ENCODE results near the gene NFATC1.

Gene NFATC1

DNA sequence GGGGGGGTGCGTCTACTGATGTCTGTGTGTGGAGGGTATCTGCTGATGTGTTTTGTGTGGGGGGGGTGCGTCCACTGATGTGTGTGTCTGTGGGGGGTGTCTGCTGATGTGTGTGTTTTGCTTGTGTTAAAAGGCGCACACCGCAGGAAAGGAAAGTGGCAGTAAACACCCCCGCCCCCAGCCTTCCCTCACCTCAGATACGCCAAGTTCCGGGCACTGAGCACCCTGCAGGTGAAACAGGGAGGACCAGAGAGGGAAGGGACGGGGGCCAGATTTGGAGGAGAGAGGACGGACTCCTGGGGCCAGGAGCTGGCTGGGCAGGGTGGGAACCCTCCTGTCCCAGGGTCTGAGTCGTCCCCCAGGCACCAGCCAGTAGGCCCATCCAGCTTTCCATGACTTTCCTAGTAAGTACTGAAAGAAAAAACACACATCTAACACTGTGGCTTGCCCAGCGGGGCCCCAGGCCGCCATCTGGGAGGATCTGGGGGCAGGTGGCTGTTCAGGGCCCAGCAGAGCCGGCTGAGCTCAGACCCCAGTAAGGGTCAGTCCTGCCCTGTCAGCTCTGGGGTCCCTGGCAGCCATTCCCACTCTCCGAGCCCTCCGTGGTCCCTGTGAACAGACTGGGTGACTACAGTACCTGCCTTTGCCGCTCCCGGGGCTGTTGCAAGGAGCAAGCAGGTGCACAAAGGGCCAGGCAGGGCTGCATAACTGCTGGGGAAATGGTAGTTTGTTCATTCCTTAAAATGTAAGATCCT lies 126.9 kb downstream of the NFATC1 start:
- Histone ChIP-seq H3K9me3 (ENCODE audit: control insufficient read depth, low read length) (no peaks in the 10 kb centered on the region), H3K36me3 (ENCODE audit: control insufficient read depth, insufficient read depth, low read length) (peaks cover 11% of the 10 kb centered on the region), H3K4me3 (ENCODE audit: extremely low read depth, insufficient read depth, low read length, poor library complexity, severe bottlenecking) (no peak overlapping the region), H3K27ac (ENCODE audit: low read depth, low read length, severe bottlenecking) (no peak overlapping the region), H3K4me1 (ENCODE audit: control insufficient read depth, insufficient read depth, low read length, poor library complexity, severe bottlenecking) (peaks cover 4% of the 10 kb centered on the region)
- WGBS, 2 experiments (ENCODE audit: insufficient coverage in 2 of 2): 85 to 96% methylated on average over 10 to 13 of the region's 17 CpGs

- Histone ChIP-seq H3K36me3 (ENCODE audit: control insufficient read depth, insufficient read depth, low read length) (peaks cover 13% of the 10 kb centered on the region), H3K4me1 (ENCODE audit: control insufficient read depth, insufficient read depth, low read length, poor library complexity, severe bottlenecking) (peaks cover 4% of the 10 kb centered on the region), H3K4me3 (ENCODE audit: extremely low read depth, insufficient read depth, low read length, poor library complexity, severe bottlenecking) (no peak overlapping the region), H3K9me3 (ENCODE audit: control insufficient read depth, low read length) (no peaks in the 10 kb centered on the region), H3K27ac (ENCODE audit: low read depth, low read length, severe bottlenecking) (no peak overlapping the region)
- 90 to 98% methylated on average over 7 to 8 of the region's 11 CpGs for WGBS, 2 experiments (ENCODE audit: insufficient coverage in 2 of 2)
Measured at GRCh38 chr18:79523206-79523735, 127.5 kb downstream of the NFATC1 start.

DNA sequence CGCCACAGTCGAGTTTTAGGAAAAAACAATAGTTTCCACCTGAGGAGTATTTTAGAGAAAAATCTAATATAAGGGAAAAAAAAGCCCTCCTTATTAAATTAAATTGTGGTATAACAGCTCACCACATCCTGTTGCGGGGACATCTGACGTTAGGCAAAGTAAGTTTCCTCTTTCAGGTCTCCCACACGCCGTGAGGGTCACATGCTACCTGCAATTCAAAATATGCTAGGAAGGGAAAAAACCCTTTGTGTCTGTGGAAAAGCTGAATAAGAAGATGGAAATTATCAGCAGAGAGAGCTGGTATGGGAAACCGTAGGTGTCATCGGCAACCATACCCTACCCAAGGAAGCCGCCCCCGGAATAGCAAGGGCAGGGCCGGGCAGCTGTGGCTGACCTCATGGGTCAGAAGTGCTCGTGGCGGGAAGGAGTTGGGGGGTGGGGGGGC lies 128.0 kb downstream of the NFATC1 start:
- peaks cover 4% of the 10 kb centered on the region for H3K4me1 ChIP-seq (ENCODE audit: control insufficient read depth, insufficient read depth, low read length, poor library complexity, severe bottlenecking)
- H3K9me3 ChIP-seq (ENCODE audit: control insufficient read depth, low read length): no peaks in the 10 kb centered on the region
- H3K36me3 ChIP-seq (ENCODE audit: control insufficient read depth, insufficient read depth, low read length): peaks cover 13% of the 10 kb centered on the region
- H3K27ac ChIP-seq (ENCODE audit: low read depth, low read length, severe bottlenecking): no peak overlapping the region
- no peak overlapping the region for H3K4me3 ChIP-seq (ENCODE audit: extremely low read depth, insufficient read depth, low read length, poor library complexity, severe bottlenecking)
- 81 to 97% methylated on average over 7 to 8 of the region's 13 CpGs for WGBS, 2 experiments (ENCODE audit: insufficient coverage in 2 of 2)

DNA sequence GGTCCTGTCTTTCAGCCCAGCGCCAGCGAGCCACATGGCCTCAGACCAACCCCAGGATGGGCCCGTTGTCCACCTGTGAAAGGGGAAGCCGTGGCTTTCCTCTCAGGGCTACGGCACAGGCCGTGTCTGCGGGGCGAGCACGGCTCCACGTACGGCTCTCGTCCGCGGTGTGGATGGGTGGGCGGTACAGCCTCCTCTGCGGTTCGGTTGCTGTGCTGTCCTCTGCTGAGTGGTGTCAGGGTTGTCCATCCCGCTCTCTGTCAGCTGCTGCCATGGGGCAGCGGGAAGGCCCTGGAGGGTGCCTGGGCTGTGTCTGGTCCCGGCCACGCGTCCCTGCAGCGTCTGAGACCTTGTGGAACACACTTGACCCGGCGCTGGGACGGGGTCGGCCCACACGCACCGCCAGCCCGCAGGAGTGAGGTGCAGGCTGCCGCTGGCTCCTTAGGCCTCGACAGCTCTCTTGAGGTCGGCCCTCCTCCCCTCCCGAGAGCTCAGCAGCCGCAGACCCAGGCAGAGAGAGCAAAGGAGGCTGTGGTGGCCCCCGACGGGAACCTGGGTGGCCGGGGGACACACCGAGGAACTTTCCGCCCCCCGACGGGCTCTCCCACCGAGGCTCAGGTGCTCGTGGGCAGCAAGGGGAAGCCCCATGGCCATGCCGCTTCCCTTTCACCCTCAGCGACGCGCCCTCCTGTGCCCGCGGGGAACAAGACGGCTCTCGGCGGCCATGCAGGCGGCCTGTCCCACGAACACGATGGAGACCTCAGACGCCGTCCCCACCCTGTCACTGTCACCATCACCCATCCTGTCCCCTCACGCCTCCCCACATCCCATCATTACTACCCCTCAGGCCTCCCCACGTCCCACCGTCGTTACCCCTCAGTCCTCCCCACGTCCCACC lies 128.7 kb downstream of the NFATC1 start:
- H3K9me3 ChIP-seq (ENCODE audit: control insufficient read depth, low read length): no peaks in the 10 kb centered on the region

DNA sequence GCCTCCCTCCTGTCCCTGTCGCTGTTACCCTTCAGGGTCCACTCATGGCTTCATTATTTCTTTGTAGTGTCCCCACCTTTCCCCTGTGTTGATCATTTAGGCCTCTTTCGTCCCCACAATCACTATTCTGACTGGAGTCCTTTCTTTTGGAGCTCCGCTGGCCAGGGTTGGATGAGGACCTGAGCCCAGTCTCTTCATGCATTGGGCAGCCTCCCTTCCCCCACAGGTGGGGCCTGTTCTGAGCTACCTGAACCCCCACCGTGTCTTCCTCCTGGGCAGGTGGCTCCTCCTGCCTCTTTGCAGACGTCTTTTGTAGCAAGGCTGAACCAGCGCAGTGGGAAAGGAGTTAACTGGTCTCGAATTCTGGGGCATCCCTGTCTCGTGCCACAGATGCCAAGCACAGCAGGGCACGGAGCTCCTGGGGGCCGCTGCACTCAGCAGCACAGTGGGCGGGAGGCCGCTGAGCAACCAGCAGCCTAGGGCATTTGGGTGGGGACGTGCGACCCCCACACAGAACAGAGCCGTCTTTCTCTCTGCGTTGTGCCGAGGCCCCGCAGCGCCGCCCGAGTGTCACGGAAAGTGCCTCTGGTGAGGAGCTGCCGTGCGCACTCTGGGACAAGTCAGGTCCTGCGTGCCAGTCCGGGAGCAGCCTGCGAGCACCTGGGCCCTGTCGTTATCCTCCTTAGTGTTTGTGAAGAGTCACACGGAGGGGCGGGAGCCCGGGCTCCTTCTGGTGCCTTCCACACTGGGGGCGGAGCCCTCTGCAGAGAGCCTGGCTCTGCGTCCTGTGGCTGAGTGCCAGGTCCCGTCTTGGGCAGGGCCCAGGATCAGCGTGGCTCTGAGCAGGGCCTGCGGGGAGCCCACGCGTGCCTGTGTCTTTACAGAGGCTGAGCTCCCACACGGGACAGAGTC lies 130.1 kb downstream of the NFATC1 start:
- H3K9me3 ChIP-seq (ENCODE audit: control insufficient read depth, low read length): no peaks in the 10 kb centered on the region
- WGBS, 2 experiments (ENCODE audit: insufficient coverage in 2 of 2): 86 to 88% methylated on average over 38 to 39 of the region's 39 CpGs
- H3K27ac ChIP-seq (ENCODE audit: low read depth, low read length, severe bottlenecking): no peak overlapping the region
- peaks cover 4% of the 10 kb centered on the region for H3K4me1 ChIP-seq (ENCODE audit: control insufficient read depth, insufficient read depth, low read length, poor library complexity, severe bottlenecking)
- peaks cover 25% of the 10 kb centered on the region for H3K36me3 ChIP-seq (ENCODE audit: control insufficient read depth, insufficient read depth, low read length)
- no peak overlapping the region for H3K4me3 ChIP-seq (ENCODE audit: extremely low read depth, insufficient read depth, low read length, poor library complexity, severe bottlenecking)

More for the DNA sequence above, 128.7 kb downstream of the NFATC1 start:
- peaks cover 19% of the 10 kb centered on the region for H3K36me3 ChIP-seq (ENCODE audit: control insufficient read depth, insufficient read depth, low read length)
- 94 to 97% methylated on average over 58 of the region's 63 CpGs for WGBS, 2 experiments (ENCODE audit: insufficient coverage in 2 of 2)
- H3K27ac ChIP-seq (ENCODE audit: low read depth, low read length, severe bottlenecking): no peak overlapping the region
- no peak overlapping the region for H3K4me3 ChIP-seq (ENCODE audit: extremely low read depth, insufficient read depth, low read length, poor library complexity, severe bottlenecking)
- H3K4me1 ChIP-seq (ENCODE audit: control insufficient read depth, insufficient read depth, low read length, poor library complexity, severe bottlenecking): peaks cover 4% of the 10 kb centered on the region

DNA sequence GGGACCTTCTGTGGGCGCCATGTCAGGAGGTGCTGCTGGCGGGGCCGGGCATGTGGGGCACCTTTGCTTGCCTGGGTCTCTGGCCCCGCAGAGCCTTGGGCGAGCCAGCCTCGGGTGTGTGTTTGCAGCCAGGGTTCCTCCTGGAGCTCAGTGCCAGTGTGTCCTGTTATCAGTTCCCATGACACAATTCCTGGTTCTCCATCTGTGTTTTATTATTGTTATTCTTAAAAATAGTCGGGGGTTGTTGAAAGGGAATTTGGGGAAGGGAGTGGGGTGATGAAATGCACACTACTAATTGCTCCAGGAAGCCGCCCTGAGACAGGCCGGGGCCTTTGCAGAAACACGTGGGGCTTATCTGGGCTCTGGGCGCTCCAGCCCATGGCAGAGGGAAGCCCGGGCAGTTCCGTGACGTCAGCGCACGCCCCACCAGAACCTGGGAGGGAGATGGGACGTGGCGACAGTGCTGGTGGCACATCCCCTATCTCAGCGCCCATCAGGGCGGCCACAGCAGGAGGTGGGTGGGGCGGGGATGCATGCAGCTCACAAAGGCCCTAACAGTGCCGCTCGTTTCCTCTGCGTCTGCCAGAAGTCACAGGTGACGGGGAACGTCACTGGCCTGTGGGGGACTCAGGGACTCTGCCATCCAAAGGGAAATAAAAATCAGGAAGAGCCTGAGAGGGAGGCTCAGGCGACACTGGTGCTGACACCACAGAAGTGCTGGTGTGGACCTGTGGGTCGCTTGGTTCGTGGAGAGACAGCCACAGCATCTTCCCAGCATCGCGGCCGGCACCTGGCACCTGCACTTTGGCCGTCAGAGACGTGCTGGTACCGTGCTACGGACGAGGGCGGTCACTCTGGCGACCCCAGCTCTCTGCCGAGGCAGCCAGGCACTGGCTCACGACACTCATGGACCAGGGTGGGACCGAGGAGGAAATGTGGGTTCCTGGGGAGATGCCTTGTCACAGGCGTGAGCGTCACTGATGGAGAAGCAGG lies 131.0 kb downstream of the NFATC1 start:
- Histone ChIP-seq H3K9me3 (ENCODE audit: control insufficient read depth, low read length) (no peaks in the 10 kb centered on the region), H3K4me1 (ENCODE audit: control insufficient read depth, insufficient read depth, low read length, poor library complexity, severe bottlenecking) (peaks cover 4% of the 10 kb centered on the region), H3K36me3 (ENCODE audit: control insufficient read depth, insufficient read depth, low read length) (peaks cover 25% of the 10 kb centered on the region), H3K27ac (ENCODE audit: low read depth, low read length, severe bottlenecking) (no peak overlapping the region), H3K4me3 (ENCODE audit: extremely low read depth, insufficient read depth, low read length, poor library complexity, severe bottlenecking) (no peak overlapping the region)
- WGBS, 2 experiments (ENCODE audit: insufficient coverage in 2 of 2): 93 to 94% methylated on average over 35 to 41 of the region's 44 CpGs

DNA sequence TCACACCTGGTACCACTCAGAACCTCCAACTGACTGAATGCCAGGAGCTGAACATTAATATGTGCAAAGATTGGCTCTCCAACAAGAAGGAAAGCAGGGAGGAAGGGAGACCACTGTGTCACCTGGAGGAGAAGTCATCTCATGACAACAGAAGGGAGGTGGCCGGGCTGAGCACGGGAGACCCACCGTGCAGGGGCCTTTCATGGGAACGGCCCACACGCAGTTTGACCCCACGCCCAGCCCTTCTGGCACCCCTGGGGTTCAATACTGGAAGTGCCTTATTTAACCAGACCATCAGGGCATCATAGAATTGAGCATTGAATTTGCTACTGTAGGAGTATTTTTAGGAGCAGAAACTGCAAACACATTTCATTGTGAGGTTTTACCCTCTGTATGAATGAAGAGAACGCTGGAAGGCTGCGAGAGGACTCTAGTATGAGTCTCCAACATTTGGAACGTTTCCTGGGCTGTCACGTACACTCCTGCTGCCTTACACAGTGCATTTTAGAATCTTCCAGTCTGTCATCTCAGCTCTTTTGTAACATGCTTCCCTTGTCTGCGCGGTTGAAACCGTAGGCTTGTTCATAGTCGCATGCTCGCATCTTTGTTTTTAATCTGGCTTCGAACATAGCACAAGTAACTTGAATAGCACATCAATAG lies 132.1 kb downstream of the NFATC1 start:
- Histone ChIP-seq H3K4me1 (ENCODE audit: control insufficient read depth, insufficient read depth, low read length, poor library complexity, severe bottlenecking) (peaks cover 4% of the 10 kb centered on the region), H3K9me3 (ENCODE audit: control insufficient read depth, low read length) (no peaks in the 10 kb centered on the region), H3K36me3 (ENCODE audit: control insufficient read depth, insufficient read depth, low read length) (peaks cover 25% of the 10 kb centered on the region), H3K27ac (ENCODE audit: low read depth, low read length, severe bottlenecking) (no peak overlapping the region), H3K4me3 (ENCODE audit: extremely low read depth, insufficient read depth, low read length, poor library complexity, severe bottlenecking) (no peak overlapping the region)
- WGBS, 2 experiments (ENCODE audit: insufficient coverage in 2 of 2): 92 to 94% methylated on average over 14 to 16 of the region's 16 CpGs

- Histone ChIP-seq H3K9me3 (ENCODE audit: control insufficient read depth, low read length) (no peaks in the 10 kb centered on the region), H3K4me3 (ENCODE audit: extremely low read depth, insufficient read depth, low read length, poor library complexity, severe bottlenecking) (no peak overlapping the region), H3K36me3 (ENCODE audit: control insufficient read depth, insufficient read depth, low read length) (peaks cover 25% of the 10 kb centered on the region), H3K4me1 (ENCODE audit: control insufficient read depth, insufficient read depth, low read length, poor library complexity, severe bottlenecking) (peaks cover 4% of the 10 kb centered on the region), H3K27ac (ENCODE audit: low read depth, low read length, severe bottlenecking) (no peak overlapping the region)
- WGBS, 2 experiments (ENCODE audit: insufficient coverage in 2 of 2): 85 to 88% methylated on average over 9 to 16 of the region's 17 CpGs
Measured at GRCh38 chr18:79528316-79528695, 132.6 kb downstream of the NFATC1 start.

DNA sequence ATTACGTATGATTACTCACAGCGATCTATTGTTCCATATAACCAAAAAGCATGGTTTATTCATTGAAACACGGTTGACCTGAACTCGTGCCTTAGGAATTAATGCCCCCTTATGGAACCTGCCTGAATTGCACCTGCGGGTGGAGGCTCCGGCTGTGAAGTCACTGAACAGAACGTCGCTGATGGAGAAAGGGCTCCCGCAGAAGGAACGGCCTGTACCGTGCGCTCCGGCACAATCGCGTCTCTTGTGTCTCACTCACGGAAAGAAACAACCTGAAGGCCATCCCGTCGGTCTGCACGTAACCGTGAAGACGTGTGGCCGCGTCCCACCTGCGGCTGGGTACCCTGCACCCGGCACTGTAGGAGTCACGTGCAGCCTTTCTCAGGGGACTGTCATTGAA lies 133.1 kb downstream of the NFATC1 start:
- H3K9me3 ChIP-seq (ENCODE audit: control insufficient read depth, low read length): no peaks in the 10 kb centered on the region
- WGBS, 2 experiments (ENCODE audit: insufficient coverage in 2 of 2): 46 to 50% methylated on average over 26 of the region's 26 CpGs
- no peak overlapping the region for H3K4me3 ChIP-seq (ENCODE audit: extremely low read depth, insufficient read depth, low read length, poor library complexity, severe bottlenecking)
- H3K27ac ChIP-seq (ENCODE audit: low read depth, low read length, severe bottlenecking): no peak overlapping the region
- H3K36me3 ChIP-seq (ENCODE audit: control insufficient read depth, insufficient read depth, low read length): peaks cover 25% of the 10 kb centered on the region
- H3K4me1 ChIP-seq (ENCODE audit: control insufficient read depth, insufficient read depth, low read length, poor library complexity, severe bottlenecking): peaks cover 3% of the 10 kb centered on the region
